ENCODE results near the gene TMEM212.

DNA sequence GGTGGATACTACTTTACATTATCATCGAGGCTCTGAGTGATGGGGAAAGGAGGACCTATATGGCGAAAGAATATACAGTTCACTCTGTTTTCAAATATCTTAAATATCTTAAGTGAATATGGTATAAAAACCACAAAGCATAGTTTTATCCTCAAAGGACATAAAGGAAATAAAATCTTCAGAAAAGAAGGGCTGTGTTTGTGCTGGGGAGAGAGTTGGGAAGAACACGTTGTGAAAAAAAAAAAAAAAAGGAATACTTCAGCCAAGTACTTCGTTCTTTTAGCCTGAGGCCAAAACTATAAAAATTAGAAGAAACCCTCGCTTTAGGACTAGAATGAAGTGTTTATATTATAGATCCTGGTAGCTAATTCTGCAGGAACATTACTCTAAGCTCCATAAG, 10.2 kb upstream of the TMEM212 start:
- TF ChIP-seq, protein P1, sequence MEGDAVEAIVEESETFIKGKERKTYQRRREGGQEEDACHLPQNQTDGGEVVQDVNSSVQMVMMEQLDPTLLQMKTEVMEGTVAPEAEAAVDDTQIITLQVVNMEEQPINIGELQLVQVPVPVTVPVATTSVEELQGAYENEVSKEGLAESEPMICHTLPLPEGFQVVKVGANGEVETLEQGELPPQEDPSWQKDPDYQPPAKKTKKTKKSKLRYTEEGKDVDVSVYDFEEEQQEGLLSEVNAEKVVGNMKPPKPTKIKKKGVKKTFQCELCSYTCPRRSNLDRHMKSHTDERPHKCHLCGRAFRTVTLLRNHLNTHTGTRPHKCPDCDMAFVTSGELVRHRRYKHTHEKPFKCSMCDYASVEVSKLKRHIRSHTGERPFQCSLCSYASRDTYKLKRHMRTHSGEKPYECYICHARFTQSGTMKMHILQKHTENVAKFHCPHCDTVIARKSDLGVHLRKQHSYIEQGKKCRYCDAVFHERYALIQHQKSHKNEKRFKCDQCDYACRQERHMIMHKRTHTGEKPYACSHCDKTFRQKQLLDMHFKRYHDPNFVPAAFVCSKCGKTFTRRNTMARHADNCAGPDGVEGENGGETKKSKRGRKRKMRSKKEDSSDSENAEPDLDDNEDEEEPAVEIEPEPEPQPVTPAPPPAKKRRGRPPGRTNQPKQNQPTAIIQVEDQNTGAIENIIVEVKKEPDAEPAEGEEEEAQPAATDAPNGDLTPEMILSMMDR (IDR thresholded peaks at IDR 0.05; ENCODE audit: borderline replicate concordance, extremely low read depth, low read length, poor library complexity, severe bottlenecking): no peak
- TF ChIP-seq EZH2 (IDR thresholded peaks at IDR 0.05; ENCODE audit: borderline replicate concordance, low read depth, low read length, severe bottlenecking): no peak
